ENCODE data around the gene TEX22.

DNA sequence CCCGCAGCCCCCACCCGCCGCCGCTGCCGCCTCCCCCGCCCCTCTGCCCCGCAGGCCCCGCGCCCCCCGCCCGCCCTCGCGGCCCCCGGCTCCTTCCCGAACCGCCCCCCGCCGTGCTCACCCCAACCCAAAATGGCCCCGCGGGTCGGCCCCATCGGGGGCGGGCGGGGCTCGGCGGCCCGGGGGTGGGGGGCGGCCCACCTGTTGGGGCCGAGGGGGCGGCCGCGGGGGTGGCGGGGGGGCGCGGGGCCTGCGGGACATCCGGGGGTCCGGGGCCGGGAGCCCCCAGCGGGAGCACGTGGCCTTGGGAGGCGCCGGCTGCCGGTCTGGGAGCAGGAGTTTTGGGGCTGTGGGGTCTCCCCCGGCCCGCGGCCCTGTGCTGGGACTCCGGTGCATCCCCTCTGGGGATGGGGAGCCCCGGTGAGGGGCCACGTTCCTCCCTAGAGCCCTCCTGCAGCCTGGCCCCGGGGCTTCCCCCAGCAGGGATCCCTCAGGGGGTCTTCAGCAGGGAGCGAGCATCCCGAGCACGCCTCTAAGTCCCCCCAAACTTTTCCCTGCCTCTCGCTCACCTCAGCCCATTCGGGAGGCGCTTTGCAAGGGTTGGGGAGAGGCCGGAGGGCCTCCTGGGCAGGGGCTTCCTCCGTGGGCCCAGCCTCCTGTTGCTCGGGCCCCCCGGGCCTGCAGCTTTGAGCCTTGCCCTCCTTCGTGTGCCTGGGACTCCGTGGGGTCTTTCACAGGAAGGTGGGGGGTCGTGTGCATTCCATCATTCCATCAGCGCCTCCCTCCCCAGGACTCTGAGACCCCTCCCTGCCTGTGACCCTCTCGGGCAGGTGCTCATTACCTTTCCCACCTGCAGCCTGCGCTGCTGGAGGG, 22.0 kb downstream of the TEX22 start:
- TF ChIP-seq CTCF (IDR thresholded peaks at IDR 0.05), result no peak
- TF ChIP-seq EZH2 (IDR thresholded peaks at IDR 0.05; ENCODE audit: borderline replicate concordance, insufficient read depth, low read depth, low read length, poor library complexity, severe bottlenecking), result no peak
